HG03520 (cell line): Measurements from ENCODE around the gene MMS19.
"Not testable (repeated sequence)": the region's sequence is repeated elsewhere in the genome, so short reads cannot be mapped to it uniquely, and the experiment has no call there.

Source experiments
- ATAC-seq: cut with Tn5 transposase; IDR thresholded peaks from one replicate; pipeline ENCODE4 v1.9.1; 2021; ENCODE audit warnings: mild to moderate bottlenecking, moderate library complexity; ENCODE audit not compliant: unreplicated experiment

Gene MMS19

DNA sequence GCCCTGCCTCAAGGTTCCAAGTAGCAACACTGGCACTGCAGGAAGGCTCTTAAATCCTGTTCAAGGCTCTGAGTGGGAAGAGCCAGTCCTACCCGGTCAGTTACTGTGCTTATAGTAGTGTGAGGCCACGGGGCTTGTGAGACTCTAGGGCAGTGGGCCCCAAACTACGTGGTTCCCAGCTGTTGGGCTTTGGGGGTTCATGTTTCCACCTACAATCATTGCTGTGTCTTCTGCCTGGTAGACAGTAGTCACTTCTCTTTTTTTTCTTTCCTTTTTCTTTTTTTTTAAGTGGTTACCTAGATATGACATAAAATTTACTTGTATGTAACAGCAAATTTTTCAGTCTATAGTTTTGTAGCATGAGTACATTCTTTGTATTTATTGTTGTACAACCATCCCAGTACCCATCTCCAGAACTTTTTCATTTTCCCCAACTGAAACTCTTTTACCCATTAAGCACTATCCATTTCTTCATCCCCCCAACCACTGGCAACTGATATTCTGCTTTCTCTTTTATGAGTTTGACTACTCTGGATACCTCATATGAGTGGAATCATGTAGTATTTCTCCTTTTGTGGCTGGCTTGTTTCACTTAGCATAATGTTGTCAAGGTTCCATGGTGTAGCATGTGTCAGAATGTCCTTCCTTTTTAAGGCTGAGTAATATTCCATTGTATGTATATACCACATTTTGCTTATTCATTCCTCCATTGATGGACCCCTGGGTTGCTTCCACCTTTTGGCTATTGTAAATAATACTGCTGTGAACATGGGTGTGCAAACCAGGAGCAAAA is 8.2 kb upstream of the MMS19 start:
- ATAC-seq, result no peak

DNA sequence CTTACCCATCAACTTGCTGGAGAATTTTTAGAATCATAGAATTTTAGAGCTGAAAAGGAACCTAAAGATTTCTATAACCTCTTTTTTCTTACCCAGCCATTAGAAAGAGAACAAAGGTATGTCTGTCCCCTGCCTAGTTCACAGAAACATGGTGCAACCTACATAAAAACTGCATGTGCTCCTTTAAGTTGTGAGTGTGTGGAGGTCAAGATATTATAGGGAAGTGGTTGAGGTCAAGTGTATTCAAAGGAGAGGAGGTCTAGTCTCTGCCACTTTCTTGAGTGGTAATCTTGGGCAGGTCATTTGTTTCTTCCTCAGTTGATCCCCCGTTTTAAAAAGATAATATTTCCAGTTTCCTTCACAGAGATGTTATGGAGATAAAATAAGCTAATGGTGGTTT is 6.9 kb upstream of the MMS19 start:
- no peak for ATAC-seq

DNA sequence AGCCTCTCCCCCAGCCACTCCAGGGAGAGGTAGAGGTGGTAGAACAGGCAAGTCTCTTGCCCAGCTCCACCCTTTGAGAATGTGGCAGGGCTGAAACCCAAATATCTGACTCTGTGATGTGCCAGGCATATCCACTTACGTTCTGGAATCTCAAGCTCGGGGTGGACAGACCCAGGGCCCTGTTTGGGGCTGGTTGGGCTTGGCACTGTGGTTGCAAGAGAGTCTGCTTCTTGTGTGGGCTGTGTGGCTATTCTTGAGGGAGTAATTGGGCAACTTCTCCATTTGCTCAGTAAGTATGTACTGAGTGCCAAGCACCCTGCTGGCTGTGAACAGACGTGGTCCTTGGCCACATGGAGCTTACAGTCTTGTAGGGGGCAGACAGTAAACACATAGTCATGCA is 5.2 kb upstream of the MMS19 start:
- no peak for ATAC-seq

DNA sequence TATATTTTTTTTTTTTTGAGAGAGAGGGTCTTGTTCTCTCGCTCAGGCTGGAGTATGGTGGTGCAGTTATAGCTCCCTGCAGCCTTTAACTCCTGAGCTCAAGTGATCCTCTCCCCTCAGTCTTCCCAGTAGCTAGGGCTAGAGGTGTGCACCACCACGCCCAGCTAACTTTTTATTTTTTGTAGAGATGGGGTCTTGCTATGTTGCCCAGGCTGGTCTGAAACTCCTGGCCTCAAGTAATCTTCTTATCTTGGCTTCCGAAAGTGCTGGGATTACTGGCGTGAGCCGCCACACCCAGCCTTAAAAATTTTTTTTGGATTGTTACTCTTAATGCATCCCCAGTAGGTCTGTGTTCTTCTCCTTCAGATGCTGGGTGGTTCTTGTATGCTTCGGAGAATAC is 4.7 kb upstream of the MMS19 start:
- ATAC-seq, result no peak

DNA sequence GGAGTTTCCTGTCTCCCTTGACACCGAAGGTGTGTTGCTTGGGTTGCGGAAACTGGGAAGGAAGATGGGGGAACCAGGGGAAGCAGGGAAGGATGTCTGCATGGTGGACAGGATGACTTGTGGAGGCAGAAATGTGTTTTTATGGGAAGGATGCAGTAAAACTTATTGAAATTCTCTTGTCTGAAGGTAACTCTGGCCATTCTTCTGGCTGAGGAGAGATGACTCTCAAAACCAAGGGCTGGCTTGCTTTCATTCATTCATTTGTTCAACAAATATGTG is 2.0 kb upstream of the MMS19 start:
- ATAC-seq, result no peak

DNA sequence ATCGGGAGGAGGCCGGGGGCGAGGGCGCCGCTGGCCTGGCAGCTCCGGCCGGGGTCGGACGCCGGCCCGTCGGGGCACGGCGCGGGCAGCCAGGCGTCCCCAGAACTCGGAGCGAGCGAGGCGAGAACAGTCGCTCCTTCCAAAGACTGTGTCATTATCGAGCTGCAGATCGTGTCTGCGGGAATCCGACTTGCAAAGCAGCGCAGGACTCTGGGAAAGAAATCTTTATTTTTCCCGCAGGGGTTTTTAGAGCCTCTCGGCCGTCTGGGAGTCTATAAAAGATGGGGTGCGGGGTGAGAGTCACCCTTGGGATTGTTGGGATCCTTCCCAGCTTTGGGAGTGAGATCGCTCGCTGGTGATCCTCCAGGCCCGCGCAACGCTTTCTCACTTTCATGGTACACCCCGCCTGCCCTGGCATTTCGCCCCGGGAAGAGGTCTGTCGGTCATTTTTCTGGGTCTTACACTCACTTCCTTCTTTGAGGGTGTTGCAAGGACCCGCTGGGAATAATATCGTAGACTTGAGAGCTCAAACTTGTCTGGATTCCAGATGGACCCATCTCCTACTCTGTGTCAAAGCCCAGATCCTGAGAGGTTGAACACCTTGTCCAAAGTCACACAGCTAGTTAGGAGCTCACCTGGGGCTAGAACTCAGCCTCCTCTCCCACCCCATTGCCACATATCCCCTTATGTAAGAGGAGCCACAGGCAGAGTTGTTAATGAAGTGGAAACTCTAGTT is 1.5 kb upstream of the MMS19 start:
- ATAC-seq, result no peak

DNA sequence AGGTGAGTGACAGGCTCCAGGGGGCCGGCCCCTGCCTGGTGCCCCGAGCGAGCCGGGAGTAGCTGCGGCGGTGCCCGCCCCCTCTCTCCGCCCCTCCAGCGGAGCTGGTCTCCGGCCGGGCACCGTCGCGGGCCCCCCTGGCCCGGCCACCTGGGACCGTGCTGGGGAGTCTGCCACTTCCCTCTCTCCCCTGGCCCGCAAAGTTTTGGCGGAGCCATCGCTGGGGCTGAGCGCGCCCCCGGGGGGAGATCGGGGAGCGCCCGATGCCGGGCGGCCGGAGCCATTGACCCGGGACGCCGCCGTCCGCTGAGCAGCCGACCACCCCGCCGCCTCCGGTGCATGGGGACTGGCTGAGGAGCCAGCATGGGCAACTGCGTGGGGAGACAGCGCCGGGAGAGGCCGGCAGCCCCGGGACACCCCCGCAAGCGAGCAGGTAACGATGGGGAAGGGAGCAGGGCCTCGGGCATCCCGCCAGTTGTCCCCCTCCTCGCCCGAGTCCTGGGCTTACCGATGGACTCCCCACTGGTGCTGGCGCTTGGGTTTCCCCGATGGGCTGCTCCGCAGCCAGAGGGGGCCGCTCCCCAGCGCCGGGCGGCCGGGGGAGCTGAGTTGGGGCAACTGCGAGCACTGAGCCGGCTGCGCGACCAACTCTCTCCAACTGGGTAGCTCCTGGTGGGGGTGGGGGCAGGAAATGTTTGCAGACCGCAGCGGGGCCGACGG is 779 bp upstream of the MMS19 start, which contains the start of gene UBTD1:
UBTD1 (plus strand) TSS at position 84 of the 720 bp plus-strand sequence; CDS start at position 364, 280 bp downstream.
- ATAC-seq, result peak; percentile 0

DNA sequence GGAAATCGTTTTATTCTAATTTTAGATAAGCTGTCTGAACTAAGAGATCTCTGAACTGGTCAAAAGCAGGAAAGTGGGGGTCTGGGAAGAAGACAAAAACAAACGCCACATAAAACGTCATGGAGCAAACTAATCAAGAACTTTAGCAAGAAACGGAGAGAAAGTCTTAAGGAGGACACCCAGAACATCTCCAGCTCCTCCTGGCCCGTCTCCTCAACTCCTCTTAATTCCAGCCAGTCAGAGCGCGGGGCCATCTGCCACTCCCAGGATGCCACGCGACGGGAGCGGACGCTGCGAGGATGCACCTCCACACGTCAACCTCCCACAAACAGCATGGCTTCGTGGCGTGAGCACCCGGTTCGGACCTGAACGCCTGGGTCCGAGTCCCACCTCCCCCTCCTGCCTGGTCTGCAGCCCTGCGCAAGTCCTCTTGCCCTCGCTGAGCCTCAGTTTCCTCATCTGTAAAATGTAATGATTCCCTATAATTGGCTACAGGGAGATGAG is 598 bp downstream of the MMS19 start:
- ATAC-seq, result peak; percentile 27

DNA sequence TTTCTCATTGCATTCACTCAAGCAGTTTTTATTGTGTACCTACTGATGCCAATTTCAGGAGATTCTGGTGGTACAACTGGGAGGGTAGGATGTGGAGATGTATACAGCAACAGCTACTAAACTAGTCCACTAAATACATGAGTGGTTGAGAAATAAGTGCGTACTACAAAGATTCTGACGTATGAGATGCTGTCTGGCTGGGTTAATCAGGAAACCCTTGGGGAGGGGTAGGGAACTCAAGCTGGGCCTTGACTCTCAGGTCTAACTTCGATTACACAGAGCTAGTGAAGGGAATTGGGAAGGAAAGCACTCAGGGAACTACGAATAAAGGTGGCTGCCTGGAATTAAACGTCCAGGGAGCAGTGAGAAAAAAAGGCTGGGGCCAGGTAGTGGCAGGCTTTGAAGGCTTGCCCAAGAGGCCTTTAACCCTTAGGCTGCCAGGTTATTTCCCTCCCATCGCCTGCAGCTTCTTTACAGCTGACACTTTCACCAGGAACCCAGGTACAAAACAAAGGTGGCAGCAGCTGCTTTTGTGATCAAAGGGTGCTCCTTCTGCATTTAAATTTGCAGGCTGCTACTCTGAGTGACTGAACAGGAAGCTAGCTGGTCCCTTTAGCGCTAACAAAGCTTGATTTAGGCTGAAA is 3.2 kb downstream of the MMS19 start:
- no peak for ATAC-seq

DNA sequence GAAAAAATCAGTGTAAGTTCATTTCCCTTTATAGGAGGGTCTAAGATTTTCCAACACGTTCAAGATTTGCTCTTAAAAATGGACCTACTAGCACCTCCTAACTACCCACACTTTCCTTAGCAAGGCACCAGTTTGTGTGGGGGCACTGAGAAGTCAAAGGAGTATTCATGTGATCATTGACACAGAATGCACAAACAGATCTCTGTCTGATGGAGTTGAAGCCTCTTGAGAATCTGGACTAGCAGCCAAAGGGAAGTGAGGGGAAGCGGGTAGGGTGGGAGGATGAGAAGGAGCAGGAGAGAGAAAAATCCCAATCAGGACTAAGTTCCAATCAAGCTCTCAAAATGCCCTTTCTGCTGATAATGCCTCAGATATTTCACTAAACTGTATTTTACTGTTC is 4.1 kb downstream of the MMS19 start:
- no peak for ATAC-seq

DNA sequence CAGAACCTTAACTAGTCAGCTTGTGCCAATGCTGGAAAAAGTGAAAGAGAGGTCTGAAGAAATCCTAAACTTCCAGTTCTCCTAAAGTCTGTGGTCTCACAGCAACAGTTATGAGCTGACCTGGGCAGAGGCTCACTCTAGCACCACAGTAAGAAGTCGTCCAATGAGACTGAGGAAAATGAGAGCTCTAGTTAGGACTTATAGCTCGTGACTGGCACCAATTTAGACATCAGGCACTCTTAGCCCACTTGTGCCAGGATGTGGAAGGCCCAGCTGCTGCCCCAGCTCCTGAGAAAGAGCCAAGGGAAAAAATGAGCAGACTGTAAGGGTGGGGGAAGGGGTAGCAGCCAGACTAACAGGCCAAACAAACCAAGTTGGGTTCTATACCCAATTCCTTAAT is 7.6 kb downstream of the MMS19 start:
- ATAC-seq, result no peak

DNA sequence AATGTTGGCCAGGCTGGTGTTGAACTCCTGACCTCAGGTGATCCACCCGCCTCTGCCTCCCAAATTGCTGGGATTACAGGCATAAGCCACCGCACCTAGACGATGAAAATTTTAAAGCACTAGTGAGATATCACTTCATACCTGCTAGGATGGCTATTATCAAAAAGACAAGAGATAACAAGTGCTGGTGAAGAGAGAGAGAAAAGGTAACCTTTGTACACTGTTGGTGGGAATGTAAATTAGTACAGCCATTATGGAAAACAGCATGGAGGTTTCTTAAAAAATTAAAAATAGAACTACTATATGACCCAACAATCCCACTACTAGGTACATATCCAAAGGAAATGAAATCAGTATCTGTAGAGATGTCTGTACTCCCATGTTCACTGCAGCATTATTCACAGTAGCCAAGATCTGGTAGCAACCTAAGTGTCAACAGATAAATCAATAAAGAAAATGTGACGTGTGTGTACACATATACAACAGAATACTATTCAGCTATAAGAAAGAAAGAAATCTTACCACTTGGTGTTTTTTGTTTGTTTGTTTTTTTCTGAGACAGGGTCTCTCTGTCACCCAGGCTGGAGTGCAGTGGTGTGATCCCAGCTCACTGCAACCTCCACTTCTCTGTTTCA is 12.5 kb downstream of the MMS19 start:
- ATAC-seq, result no peak

DNA sequence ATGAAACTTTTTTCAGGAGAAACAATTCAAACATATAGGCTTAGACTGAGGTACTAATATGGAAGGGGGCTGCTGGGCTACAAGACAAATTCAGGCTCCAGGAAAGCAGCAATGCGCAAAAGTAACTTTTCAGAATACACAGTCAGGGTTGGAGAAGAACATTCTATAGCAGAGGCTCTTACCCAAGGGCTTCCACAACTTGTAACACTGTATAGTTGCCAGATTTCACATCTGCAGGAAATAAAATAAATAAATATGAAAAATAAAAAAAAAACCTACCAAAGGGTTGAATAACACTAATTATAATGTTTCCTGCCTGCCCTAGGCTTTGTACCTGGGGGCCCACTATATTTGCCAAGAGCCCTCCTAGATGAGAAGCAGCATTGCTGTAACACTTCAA is 14.3 kb downstream of the MMS19 start:
- ATAC-seq, result no peak

DNA sequence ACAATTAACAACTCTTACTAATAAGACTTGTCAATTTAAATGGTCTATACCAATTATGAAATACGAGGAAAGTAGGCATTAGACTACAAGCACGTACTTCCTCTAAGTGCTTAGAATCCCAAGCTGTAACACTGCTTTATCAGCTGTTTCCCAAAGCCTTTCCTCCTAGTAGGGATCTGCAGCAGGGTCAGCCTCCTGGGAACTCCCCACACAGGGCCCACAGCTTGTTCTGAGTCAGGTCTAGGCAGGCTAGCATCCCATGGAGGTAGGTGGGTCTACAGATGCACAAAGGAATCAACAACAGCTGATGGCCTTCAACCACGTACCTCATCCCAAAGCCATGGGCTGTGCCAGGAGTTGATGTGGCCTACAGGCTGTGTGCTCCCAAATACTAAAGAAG is 14.7 kb downstream of the MMS19 start:
- ATAC-seq, result no peak

DNA sequence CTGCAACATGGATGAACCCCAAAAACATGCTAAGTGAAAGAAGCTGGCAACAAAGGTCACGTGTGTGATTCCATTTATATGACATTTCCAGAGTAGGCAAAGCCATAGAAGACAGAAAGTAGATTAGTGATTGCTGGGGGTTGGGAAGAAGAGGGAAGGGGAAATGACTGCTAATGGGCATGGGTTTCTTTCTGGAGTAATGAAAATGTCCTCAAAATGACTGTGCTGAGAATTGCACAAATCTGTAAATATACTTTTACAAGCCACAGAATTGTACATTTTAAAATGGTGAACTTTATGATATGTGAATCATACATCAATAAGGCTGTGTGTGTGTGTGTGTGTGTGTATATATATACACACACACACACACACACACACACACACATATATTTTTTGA is 15.8 kb downstream of the MMS19 start:
- ATAC-seq, result no peak

DNA sequence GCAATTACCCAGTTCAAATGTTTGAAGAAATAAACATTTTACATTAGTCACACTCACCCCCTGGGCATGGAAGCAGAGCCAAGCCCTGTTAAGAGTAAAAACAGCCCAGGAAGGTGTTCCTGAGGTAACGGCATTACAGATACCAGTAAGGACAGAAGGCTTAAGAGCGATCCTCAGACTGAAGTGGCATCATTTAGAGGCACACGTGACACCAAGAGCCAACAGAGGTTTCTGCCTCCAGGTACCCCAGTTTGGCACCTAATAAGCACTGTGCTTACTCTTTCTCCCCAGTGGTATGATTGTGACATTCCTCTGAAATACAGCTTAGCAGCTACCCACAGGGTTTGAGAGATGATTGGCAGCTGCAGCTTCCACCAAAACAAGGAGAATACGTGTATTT is 17.2 kb downstream of the MMS19 start:
- no peak for ATAC-seq

DNA sequence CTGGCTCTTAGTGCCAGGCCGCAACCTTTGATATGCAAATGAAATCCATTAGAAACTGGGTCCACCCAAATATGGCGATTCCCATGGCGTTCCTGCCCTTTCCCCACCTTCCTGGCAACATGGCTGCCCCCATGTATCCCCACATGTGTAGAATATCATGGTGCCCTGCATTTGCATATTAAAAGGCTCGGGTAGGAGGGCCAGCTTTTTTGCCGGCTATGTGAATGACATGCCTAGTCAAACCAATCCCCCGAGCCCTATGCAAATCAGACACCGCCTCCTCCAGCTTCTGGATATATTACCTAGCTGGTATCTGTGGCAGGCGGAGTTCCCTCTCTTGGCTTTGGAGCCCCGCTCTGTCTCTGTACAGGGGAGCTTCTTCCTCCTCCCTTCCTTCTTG is 18.3 kb downstream of the MMS19 start:
- no peak for ATAC-seq

DNA sequence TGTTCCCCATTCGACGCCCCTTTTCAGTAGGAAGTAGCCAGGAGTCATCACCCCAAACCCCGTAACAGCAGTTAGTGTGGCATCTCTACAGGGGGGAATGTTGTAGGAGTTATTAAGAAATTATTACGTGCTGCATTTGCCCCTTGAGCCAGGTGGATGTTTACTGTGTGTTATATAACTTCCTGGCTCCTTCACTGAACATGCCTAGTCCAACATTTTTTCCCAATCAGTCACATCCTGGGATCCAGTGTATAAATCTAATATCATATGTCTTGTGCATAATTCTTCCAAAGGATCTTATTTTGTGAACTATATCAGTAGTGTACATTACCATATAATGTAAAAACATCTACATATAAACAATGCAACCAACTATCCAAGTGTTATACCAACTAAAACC is 18.8 kb downstream of the MMS19 start:
- ATAC-seq, result not testable (repeated sequence)

DNA sequence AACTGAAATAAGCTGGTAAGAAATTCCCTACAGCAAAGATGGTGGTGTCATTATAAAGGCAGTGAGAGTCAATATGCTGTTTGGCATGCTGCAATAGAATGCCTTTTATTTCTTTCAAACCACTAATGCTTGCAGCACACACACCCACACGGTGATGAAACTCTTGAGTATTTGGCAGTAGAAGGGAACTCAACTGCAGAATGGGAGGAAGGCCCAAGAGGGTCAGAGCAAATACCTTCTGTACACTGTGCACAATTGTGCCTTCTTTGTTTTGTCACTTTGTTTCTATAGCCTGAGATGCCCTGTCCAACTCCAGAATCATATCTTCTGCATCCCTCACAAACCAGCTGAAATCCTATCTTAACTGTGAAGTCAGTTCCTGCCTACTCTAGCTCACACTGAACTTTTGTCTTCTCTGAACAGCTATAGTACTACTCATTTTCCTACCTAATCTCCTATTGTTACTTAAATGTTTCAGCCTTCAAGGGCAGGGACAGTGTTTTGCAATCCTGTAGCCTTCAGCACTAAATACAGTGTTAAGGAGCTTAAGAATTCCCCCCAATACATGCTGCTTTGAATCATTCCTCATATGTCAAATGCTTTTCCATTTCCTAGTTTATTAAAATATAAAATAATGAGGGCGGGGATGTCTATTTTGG is 22.2 kb downstream of the MMS19 start:
- ATAC-seq, result no peak

DNA sequence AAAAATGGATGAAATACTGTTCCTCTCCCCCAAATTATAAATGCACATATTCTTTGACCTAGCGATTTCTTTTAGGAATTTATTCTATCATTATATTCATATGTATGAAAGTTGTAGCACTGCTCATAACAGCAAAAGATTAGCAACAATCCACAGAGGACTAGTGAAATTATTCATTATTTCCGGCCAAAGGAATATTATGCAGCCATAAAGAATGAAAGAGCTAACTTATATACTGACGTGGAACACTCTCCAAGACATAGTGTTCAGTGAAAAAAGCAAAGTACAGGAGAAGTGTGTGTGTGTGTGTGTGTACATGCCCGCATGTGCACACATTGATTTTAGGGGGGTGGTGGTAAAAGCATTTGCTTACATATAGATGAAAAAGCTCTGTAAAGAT is 23.3 kb downstream of the MMS19 start:
- ATAC-seq, result no peak
